NAMALWA (cell line): ENCODE data around the gene INPP5D.
"Not testable (repeated sequence)": the region's sequence is repeated elsewhere in the genome, so short reads cannot be mapped to it uniquely, and the experiment has no call there.

Source experiments
- DNase-seq: peaks from one replicate; pipeline ENCODE4 v3.0.0-alpha.2; 2015; ENCODE audit warnings: low spot score

INPP5D gene

GRCh38 chr2:233059797-233060500, at the start of gene INPP5D:
INPP5D (plus strand) TSS chr2:233060342; CDS start chr2:233060479, 137 bp downstream.
- DNase-seq, result peak; percentile 92

GRCh38 chr2:233010569-233011267, 49.4 kb upstream of the INPP5D start:
- DNase-seq, result no peak

DNA sequence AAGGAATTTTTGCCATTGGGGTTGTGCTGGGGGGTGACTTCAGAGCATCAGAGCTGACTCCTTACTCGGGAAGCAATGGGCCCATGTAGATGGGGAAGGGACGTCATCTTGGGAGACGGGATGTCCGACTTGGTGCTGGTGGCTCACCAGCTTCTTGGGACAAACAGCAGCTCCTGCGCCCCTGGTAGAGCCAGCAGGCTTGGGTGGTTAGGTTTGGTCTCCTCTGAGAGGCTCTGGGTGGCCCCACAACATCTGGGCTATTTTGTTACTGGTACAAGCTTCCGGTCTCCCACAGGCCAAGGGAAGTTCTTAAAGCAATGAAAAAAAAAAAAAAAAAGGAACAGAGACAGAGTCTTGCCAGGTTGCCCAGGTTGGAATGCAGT, 48.9 kb upstream of the INPP5D start:
- DNase-seq, result no peak

- DNase-seq, result no peak
Observed at GRCh38 chr2:233011702-233012131, 48.4 kb upstream of the INPP5D start.

- DNase-seq, result no peak
Observed at GRCh38 chr2:233012301-233012971, 47.7 kb upstream of the INPP5D start.

- DNase-seq, result no peak
Observed at GRCh38 chr2:233013027-233013461, 47.1 kb upstream of the INPP5D start, which contains the start of gene NGEF. NGEF (minus strand) TSS chr2:233013256; CDS start chr2:232974890, 38,366 bp downstream.

- DNase-seq, result no peak
Observed at GRCh38 chr2:233013650-233014049, 46.5 kb upstream of the INPP5D start.

- no peak for DNase-seq
Observed at GRCh38 chr2:233015019-233015645, 45.0 kb upstream of the INPP5D start.

GRCh38 chr2:233017947-233018346, 42.2 kb upstream of the INPP5D start:
- no peak for DNase-seq

DNA sequence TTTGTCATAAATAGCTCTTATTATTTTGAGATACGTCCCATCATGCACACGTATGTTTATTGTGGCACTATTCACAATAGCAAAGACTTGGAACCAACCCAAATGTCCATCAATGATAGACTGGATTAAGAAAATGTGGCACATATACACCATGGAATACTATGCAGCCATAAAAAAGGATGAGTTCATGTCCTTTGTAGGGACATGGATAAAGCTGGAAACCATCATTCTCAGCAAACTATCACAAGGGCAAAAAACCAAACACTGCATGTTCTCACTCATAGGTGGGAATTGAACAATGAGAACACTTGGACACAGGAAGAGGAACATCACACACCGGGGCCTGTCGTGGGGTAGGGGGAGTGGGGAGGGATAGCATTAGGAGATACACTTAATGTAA, 40.5 kb upstream of the INPP5D start:
- DNase-seq, result not testable (repeated sequence)

- no peak for DNase-seq
Observed at GRCh38 chr2:233020454-233020853, 39.7 kb upstream of the INPP5D start.

DNA sequence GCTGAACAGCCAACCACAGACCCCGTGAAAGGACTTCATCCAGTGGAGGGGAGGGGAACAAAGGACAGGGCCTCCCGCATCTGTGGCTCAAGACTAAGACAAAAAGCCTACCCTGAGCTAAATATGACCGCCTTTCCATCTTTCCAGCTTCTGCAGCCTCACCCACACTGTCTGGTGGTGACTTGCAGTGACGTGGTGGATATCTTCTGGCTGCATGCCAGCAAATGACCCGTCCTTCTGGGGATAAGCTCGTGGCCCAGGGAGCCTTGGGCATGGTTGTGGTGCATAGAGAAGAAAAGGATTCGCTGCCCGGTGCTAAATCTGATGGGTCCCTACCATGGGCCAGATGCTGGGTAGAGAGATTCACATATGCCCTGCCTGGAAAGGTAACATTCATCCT, 38.4 kb upstream of the INPP5D start:
- no peak for DNase-seq

DNA sequence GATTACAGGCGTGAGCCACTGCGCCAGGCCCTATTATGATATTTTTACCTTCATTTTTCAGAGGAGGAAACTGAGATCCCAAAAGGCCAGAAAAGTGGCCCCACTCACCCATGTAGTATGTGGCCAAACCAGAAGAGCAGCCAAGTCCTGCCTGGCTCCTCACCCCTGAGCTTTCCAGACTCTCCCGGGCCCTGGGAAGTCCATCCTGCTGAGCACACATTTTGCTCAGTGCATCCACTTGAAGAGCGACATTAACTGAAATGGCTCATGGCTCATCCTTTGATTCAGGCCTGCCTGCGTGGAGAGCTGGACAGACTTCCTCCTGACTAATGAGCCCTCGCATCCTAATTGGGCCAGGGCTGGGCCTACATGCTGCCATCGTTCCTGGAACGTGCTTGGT, 37.6 kb upstream of the INPP5D start:
- no peak for DNase-seq

- no peak for DNase-seq
Observed at GRCh38 chr2:233023007-233023760, 37.0 kb upstream of the INPP5D start.

GRCh38 chr2:233023761-233024410, 36.3 kb upstream of the INPP5D start:
- no peak for DNase-seq

DNA sequence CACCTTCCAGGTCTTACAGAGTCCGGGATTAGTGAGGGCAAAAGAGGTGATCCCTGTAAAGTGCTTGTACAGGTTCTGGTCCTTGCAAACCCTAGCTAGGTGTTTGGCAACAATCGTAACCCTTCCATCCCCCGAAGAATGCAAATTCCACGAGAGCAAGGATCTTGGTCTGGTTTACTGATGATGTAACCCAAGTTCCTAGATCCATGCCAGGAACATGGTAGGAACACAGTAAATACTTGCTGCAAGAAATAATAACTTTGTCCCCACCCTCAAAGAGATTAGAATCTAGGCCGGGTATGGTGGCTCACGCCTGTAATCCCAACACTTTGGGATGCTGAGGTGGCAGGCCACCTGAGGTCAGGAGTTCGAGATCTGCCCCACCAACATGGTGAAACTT, 34.4 kb upstream of the INPP5D start:
- no peak for DNase-seq

GRCh38 chr2:233026198-233026813, 33.8 kb upstream of the INPP5D start:
- DNase-seq, result no peak

DNA sequence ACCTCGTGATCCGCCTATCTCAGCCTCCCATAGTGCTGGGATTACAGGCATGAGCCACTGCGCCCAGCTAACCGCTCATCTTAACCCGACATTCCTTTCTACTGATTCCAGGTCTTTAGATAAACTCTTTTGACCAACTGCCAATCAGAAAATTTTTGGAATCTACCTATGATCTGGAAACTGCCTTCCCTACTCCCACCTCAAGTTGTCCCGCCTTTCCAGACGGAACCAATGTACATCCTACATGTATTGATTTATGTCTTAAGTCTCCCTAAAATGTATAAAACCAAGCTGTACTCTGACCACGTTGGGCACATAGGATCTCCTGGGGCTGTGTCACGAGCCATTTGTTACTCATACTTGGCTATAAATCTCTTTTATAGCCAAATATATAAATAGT, 30.8 kb upstream of the INPP5D start:
- DNase-seq, result no peak

DNA sequence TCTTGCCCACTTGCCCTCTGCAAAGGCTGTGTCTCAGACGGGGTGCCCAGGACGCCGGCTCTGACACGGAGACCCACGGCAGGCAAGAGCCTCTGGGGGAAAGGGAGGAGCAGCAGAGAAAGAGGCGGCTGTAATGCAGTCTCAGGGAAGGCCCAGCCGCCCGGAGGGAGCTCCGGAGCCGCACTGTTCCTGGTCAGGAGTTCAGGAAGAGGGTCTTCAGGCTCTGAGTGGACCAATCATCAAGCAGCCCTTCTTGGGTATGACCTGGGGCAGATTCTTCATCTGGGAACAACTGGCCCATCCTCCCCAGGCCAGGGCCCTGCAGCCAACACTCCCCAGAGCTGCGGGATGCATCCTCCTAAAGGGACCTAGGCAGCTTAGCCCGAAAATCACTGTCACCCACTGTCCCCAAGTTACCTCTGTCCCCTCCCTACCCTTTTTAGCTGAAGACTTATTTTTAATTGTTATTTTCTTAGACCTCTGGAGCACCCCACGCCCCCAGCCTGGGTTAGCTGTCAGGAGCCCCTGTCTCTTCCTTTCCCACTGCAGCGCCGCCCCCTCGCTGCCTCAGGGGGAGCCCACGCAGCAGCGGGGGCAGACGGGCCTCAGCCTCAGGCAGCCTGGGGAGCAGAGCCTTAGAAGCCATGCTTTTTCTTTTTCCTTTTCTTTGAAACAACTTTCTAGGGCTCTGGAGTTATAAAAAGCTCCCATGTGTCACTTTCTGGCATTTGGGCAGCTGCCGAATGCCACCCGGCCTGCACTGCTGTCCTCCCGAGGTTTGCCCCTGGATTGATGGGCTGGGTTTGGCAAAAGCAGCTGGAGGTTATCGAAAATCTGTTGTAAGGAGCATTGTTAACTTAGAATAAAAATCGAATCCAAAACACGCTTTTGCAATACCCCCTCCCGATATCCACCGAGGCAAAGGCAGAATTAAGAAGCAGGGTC, 28.3 kb upstream of the INPP5D start:
- no peak for DNase-seq
